Limb (tissue), 2 donors: ENCODE data around the gene KAT2A.

ENCODE experiments used
- DNase-seq, 2 donors: peaks; one replicate each; pipeline ENCODE4 v3.0.0-alpha.2; 2016; ENCODE audit errors: extremely low spot score in 2 of 2

KAT2A gene

GRCh38 chr17:42135664-42136653 is 14.8 kb upstream of the KAT2A start:
- DNase-seq = no peak

GRCh38 chr17:42135151-42135550 is 14.0 kb upstream of the KAT2A start:
- no peak for DNase-seq

- no peak for DNase-seq
Measured at GRCh38 chr17:42133461-42134041, 12.4 kb upstream of the KAT2A start.

GRCh38 chr17:42132941-42133340 is 11.8 kb upstream of the KAT2A start:
- no peak for DNase-seq

GRCh38 chr17:42131981-42132432 is 10.8 kb upstream of the KAT2A start:
- no peak for DNase-seq

- no peak for DNase-seq
Measured at GRCh38 chr17:42131232-42131631, 10.1 kb upstream of the KAT2A start.

- DNase-seq = no peak
Measured at GRCh38 chr17:42130310-42130936, 9.3 kb upstream of the KAT2A start.

GRCh38 chr17:42129109-42129837 is 8.1 kb upstream of the KAT2A start:
- no peak for DNase-seq

- no peak for DNase-seq
Measured at GRCh38 chr17:42127414-42127813, 6.2 kb upstream of the KAT2A start.

- no peak for DNase-seq
Measured at GRCh38 chr17:42126836-42127235, 5.7 kb upstream of the KAT2A start.

- DNase-seq = no peak
Measured at GRCh38 chr17:42125565-42125964, 4.4 kb upstream of the KAT2A start.

GRCh38 chr17:42124256-42124655 is 3.1 kb upstream of the KAT2A start:
- DNase-seq = no peak

- DNase-seq = peak; percentile 36 to 68
Measured at GRCh38 chr17:42122371-42123303, 1.5 kb upstream of the KAT2A start, which contains the start of gene HSPB9. TSS of gene HSPB9 (plus strand) at chr17:42122804. CDS start at chr17:42122851, 47 bp downstream.

- DNase-seq = no peak
Measured at GRCh38 chr17:42120161-42120769, 902 bp downstream of the KAT2A start.

GRCh38 chr17:42119301-42119700 is 1.9 kb downstream of the KAT2A start:
- no peak for DNase-seq

- no peak for DNase-seq
Measured at GRCh38 chr17:42118545-42118944, 2.6 kb downstream of the KAT2A start.

- DNase-seq = no peak
Measured at GRCh38 chr17:42118126-42118510, 3.0 kb downstream of the KAT2A start.

GRCh38 chr17:42117397-42118125 is 3.6 kb downstream of the KAT2A start:
- DNase-seq = no peak

GRCh38 chr17:42116705-42117396 is 4.3 kb downstream of the KAT2A start:
- DNase-seq = peak; percentile 84 to 85
